H1 (cell line): Measurements from ENCODE around the gene CFAP54. TPM values are rescaled to one million over a fixed set of nuclear protein-coding genes. Genes with fewer than 3 reads are reported as not detected.

Experiments
- CTCF ChIA-PET: fragments of 300-600 bp; sonication (Branson Sonifier 250); formaldehyde crosslinking; loops from one replicate; lab custom pipeline; 2021; ENCODE audit not compliant: partially characterized antibody; lab: Charles Lee
- POLR2A ChIA-PET: fragments of 300-600 bp; sonication (Branson Sonifier 250); formaldehyde crosslinking; loops from one replicate; lab custom pipeline; 2021; ENCODE audit warnings: inconsistent platforms; ENCODE audit not compliant: partially characterized antibody; lab: Charles Lee
- DNase-seq, 2 experiments: peaks; one replicate each; pipeline versions ENCODE4 v3.0.0 to v3.0.0-alpha.2; 2010 to 2022; ENCODE audit warnings: low spot score in 2 of 2, low read depth in 1 of 2, mixed read lengths in 1 of 2
- FAIRE-seq: peaks from 2 replicates; lab custom pipeline; 2011; peaks lifted over from hg19 to GRCh38; lab: Jason Lieb, UNC
- H2AFZ ChIP-seq: 2 replicates; pipeline ENCODE4 v1.8.1; 2012; ENCODE audit warnings: low read length, inconsistent platforms
- H2AK5ac ChIP-seq: 2 replicates; pipeline ENCODE4 v1.6.1; 2013; ENCODE audit warnings: low read depth, low read length
- H2BK120ac ChIP-seq: replicated peaks from 2 replicates; pipeline ENCODE3; 2013; ENCODE audit warnings: low read depth, low read length, inconsistent platforms
- H2BK12ac ChIP-seq: 2 replicates; pipeline ENCODE4 v1.6.1; 2013; ENCODE audit warnings: low read depth, low read length
- H2BK15ac ChIP-seq: 2 replicates; pipeline ENCODE4 v1.6.1; 2013; ENCODE audit warnings: low read length
- H2BK20ac ChIP-seq: 2 replicates; pipeline ENCODE4 v1.6.1; 2013; ENCODE audit warnings: low read length
- H2BK5ac ChIP-seq: 2 replicates; pipeline ENCODE4 v1.6.1; 2013; ENCODE audit warnings: low read depth, low read length
- H3K14ac ChIP-seq: 2 replicates; pipeline ENCODE4 v1.6.1; 2013; ENCODE audit warnings: inconsistent platforms; ENCODE audit not compliant: insufficient read length
- H3K18ac ChIP-seq: 2 replicates; pipeline ENCODE4 v1.6.1; 2013; ENCODE audit warnings: low read length; ENCODE audit errors: extremely low read depth
- H3K23ac ChIP-seq: 2 replicates; pipeline ENCODE4 v1.6.1; 2013; ENCODE audit warnings: inconsistent platforms; ENCODE audit not compliant: insufficient read length
- H3K23me2 ChIP-seq: 2 replicates; pipeline ENCODE4 v1.6.1; 2013; ENCODE audit warnings: low read depth, low read length
- H3K27ac ChIP-seq: 2 replicates; pipeline ENCODE4 v1.6.1; 2011; ENCODE audit warnings: low read depth, low read length, inconsistent platforms
- H3K27me3 ChIP-seq, 4 experiments: replicated peaks in 1 of 4; 1 replicate in 1 of 4; 2 replicates in 3 of 4; pipeline versions ENCODE4 v1.6.1 to v1.8.1; 2011 to 2013; ENCODE audit warnings: low read length in 3 of 4, mild to moderate bottlenecking in 3 of 4, inconsistent platforms in 2 of 4, mixed read lengths in 2 of 4, moderate library complexity in 1 of 4; ENCODE audit not compliant: control insufficient read depth in 3 of 4, insufficient read depth in 3 of 4; ENCODE audit errors: extremely low read depth in 1 of 4
- H3K36me3 ChIP-seq, 4 experiments: 2 replicates each; pipeline versions ENCODE4 v1.6.1 to v1.8.1; 2011 to 2013; ENCODE audit warnings: mild to moderate bottlenecking in 4 of 4, low read length in 3 of 4, moderate library complexity in 2 of 4, control low read depth in 1 of 4, inconsistent platforms in 1 of 4; ENCODE audit not compliant: insufficient read depth in 4 of 4, control insufficient read depth in 2 of 4
- H3K4ac ChIP-seq: replicated peaks from 2 replicates; pipeline ENCODE3; 2013; ENCODE audit warnings: low read length, low read depth, mixed read lengths, inconsistent platforms; ENCODE audit not compliant: insufficient read length
- H3K4me1 ChIP-seq, 4 experiments: replicated peaks in 1 of 4; 1 replicate in 1 of 4; 2 replicates in 3 of 4; pipeline versions ENCODE4 v1.6.1 to v1.8.1; 2011 to 2013; ENCODE audit warnings: low read length in 3 of 4, inconsistent platforms in 2 of 4, mixed read lengths in 1 of 4; ENCODE audit not compliant: insufficient read depth in 4 of 4, control insufficient read depth in 3 of 4
- H3K4me2 ChIP-seq, 2 experiments: 2 replicates each; pipeline versions ENCODE4 v1.6.1 to v1.8.1; 2011 to 2013; ENCODE audit warnings: low read depth in 2 of 2, low read length in 2 of 2, control low read depth in 1 of 2, inconsistent platforms in 1 of 2, mild to moderate bottlenecking in 1 of 2; ENCODE audit not compliant: insufficient read depth in 1 of 2
- H3K4me3 ChIP-seq, 4 experiments: fragments of 200-600, 300-600 bp in 1 of 4; sonication (generic), shearing (Covaris generic), sonication (Bioruptor Twin) in 1 of 4; 2 replicates each; pipeline versions ENCODE4 v1.5.1 to v1.8.1; 2011 to 2016; ENCODE audit warnings: low read length in 4 of 4, low read depth in 3 of 4, control low read depth in 2 of 4, inconsistent platforms in 2 of 4, mild to moderate bottlenecking in 2 of 4, mixed read lengths in 1 of 4, moderate library complexity in 1 of 4; ENCODE audit not compliant: insufficient read depth in 2 of 4; ENCODE audit errors: extremely low read depth in 1 of 4
- H3K56ac ChIP-seq: replicated peaks from 2 replicates; pipeline ENCODE3; 2013; ENCODE audit warnings: low read depth, mild to moderate bottlenecking, mixed read lengths, low read length, inconsistent platforms; ENCODE audit not compliant: insufficient read length
- H3K79me1 ChIP-seq: 2 replicates; pipeline ENCODE4 v1.6.1; 2013; ENCODE audit warnings: low read depth, low read length, control low read depth
- H3K79me2 ChIP-seq, 2 experiments: 2 replicates each; pipeline versions ENCODE4 v1.6.1 to v1.8.1; 2012 to 2013; ENCODE audit warnings: low read length in 2 of 2, mild to moderate bottlenecking in 2 of 2, inconsistent platforms in 1 of 2; ENCODE audit not compliant: insufficient read depth in 2 of 2, control insufficient read depth in 1 of 2
- H3K9ac ChIP-seq, 4 experiments: replicated peaks in 1 of 4; 1 replicate in 1 of 4; 2 replicates in 3 of 4; pipeline versions ENCODE4 v1.6.1 to v1.8.1; 2011 to 2013; ENCODE audit warnings: low read depth in 3 of 4, low read length in 3 of 4, control low read depth in 2 of 4, mild to moderate bottlenecking in 2 of 4, moderate library complexity in 2 of 4, inconsistent platforms in 1 of 4; ENCODE audit errors: extremely low read depth in 1 of 4
- H3K9me3 ChIP-seq, 2 experiments: 2 replicates each; pipeline versions ENCODE4 v1.6.1 to v1.8.1; 2012 to 2013; ENCODE audit warnings: mild to moderate bottlenecking in 2 of 2, moderate library complexity in 2 of 2, control low read depth in 1 of 2, inconsistent platforms in 1 of 2, low read depth in 1 of 2, low read length in 1 of 2, mixed read lengths in 1 of 2; ENCODE audit not compliant: insufficient read depth in 2 of 2
- H4K20me1 ChIP-seq, 2 experiments: replicated peaks in 1 of 2; 2 replicates each; pipeline versions ENCODE3 to v1.8.1; 2011 to 2013; ENCODE audit warnings: inconsistent platforms in 2 of 2, low read length in 2 of 2, mild to moderate bottlenecking in 1 of 2; ENCODE audit not compliant: insufficient read depth in 2 of 2, control insufficient read depth in 1 of 2
- H4K5ac ChIP-seq: 2 replicates; pipeline ENCODE4 v1.6.1; 2013; ENCODE audit warnings: low read length, low read depth, mixed read lengths, inconsistent platforms; ENCODE audit not compliant: insufficient read length
- H4K8ac ChIP-seq: 2 replicates; pipeline ENCODE4 v1.8.0; 2013; ENCODE audit warnings: mild to moderate bottlenecking, moderate library complexity, low read length, inconsistent platforms; ENCODE audit not compliant: insufficient read depth; ENCODE audit errors: extremely low read depth
- H4K91ac ChIP-seq: replicated peaks from 2 replicates; pipeline ENCODE3; 2013; ENCODE audit warnings: low read length, mixed read lengths, inconsistent platforms; ENCODE audit not compliant: insufficient read length
- ASH2L ChIP-seq: fragments of 200-600, 300-600 bp; sonication (generic); IDR thresholded peaks from one replicate; pipeline ENCODE4 v1.7.1; 2017; ENCODE audit warnings: low read length
- CBX8 ChIP-seq: fragments of 300-800, 300-1000 bp; sonication (generic); IDR thresholded peaks from 2 replicates; pipeline ENCODE4 v1.7.1; 2016; ENCODE audit warnings: low read depth, low read length, borderline replicate concordance
- CEBPB ChIP-seq: IDR thresholded peaks from 2 replicates; pipeline ENCODE4 v1.6.1; 2012; ENCODE audit warnings: low read depth, low read length
- CHD2 ChIP-seq: IDR thresholded peaks from 2 replicates; pipeline ENCODE4 v1.6.1; 2012; ENCODE audit warnings: low read length, improper control_type of control experiment
- CREB1 ChIP-seq: IDR thresholded peaks from 2 replicates; pipeline ENCODE4 v1.6.1; 2012; ENCODE audit warnings: inconsistent platforms
- CTCF ChIP-seq, 3 experiments: IDR thresholded peaks; 1 replicate in 2 of 3; 2 replicates in 1 of 3; pipeline versions ENCODE4 v1.5.1 to v1.6.1; 2011; ENCODE audit warnings: low read length in 3 of 3, mild to moderate bottlenecking in 3 of 3, inconsistent platforms in 2 of 3, low read depth in 1 of 3, moderate library complexity in 1 of 3; ENCODE audit not compliant: insufficient read depth in 1 of 3; ENCODE audit errors: control extremely low read depth in 1 of 3
- EZH2 ChIP-seq: fragments of 200-600 bp; sonication (generic); IDR thresholded peaks from 2 replicates; pipeline ENCODE4 v1.7.1; 2012; ENCODE audit warnings: low read depth, mild to moderate bottlenecking, moderate library complexity, low read length, inconsistent platforms; ENCODE audit not compliant: severe bottlenecking
- HDAC2 ChIP-seq, 2 experiments: fragments of 300-600 bp in 1 of 2; sonication (generic) in 1 of 2; IDR thresholded peaks; 2 replicates each; pipeline ENCODE4 v1.6.1; 2011 to 2012; ENCODE audit warnings: low read depth in 2 of 2, low read length in 2 of 2, mild to moderate bottlenecking in 2 of 2, moderate library complexity in 2 of 2, borderline replicate concordance in 1 of 2, inconsistent platforms in 1 of 2
- RBBP5 ChIP-seq: IDR thresholded peaks from 2 replicates; pipeline ENCODE4 v1.7.1; 2012; ENCODE audit warnings: low read depth, mild to moderate bottlenecking, inconsistent platforms, low read length, moderate library complexity, borderline replicate concordance
- RFX5 ChIP-seq: IDR thresholded peaks from 2 replicates; pipeline ENCODE4 v1.6.1; 2011; ENCODE audit warnings: low read depth, low read length, improper control_type of control experiment, borderline replicate concordance
- SP4 ChIP-seq: IDR thresholded peaks from 2 replicates; pipeline ENCODE4 v1.6.1; 2012; ENCODE audit warnings: low read length, inconsistent platforms
- WGBS, 2 experiments: shearing (Covaris generic) in 1 of 2; methylation state at CpG; one replicate each; pipeline versions ENCODE4 v1.1.6 to v1.1.7; 2013 to 2015; ENCODE audit warnings: low lambda C conversion rate in 2 of 2, mixed read lengths in 2 of 2, inconsistent platforms in 1 of 2, low coverage in 1 of 2, missing lambda C conversion rate in 1 of 2; ENCODE audit not compliant: insufficient replicate concordance in 2 of 2, insufficient coverage in 1 of 2, insufficient read length in 1 of 2; ENCODE audit errors: extremely low coverage in 1 of 2, missing lambda C conversion rate in 1 of 2; 5-methylcytosine and 5-hydroxymethylcytosine counted together
- polyA plus RNA-seq, 7 experiments: library from polyadenylated mRNA; depleted of rRNA in 3 of 7; stranded (reverse) in 5 of 7; unstranded in 2 of 7; fragments of >200 nt in 5 of 7; fragments of 200-250 nt in 2 of 7; gene quantifications; 1 replicate in 5 of 7; 2 replicates in 1 of 7; 4 replicates in 1 of 7; pipeline versions ENCODE4 v1.2.1 to v1.2.3, GENCODE V29; 2011 to 2013; ENCODE audit warnings: missing spikeins in 2 of 7, mixed read lengths in 2 of 7
- total RNA-seq: library from RNA; stranded (reverse); fragmentation: NEBNext Ultra II Directional; extraction: Animal tissue kit (Norgen Biotek cat#: 25700); gene quantifications from 2 replicates; pipeline ENCODE4 v1.2.1, GENCODE V29; 2021

CFAP54 gene
- total and polyA plus RNA-seq, 2 of the 8 experiments (the other 6 are each of a cell fraction or from before 2014, with no cell fraction given): 0.17 to 0.33 TPM

GRCh38 chr12:96526110-96526509, 36.7 kb downstream of the CFAP54 start:
- Histone ChIP-seq H4K91ac (no peak overlapping the region), H3K79me2 (no peaks in the 10 kb centered on the region), H3K4me1 (peaks cover 3 to 12% (median 6%) of the 10 kb centered on the region in 4 experiments; a peak in 5 of 7 replicates), H3K9me3 (no peaks in the 10 kb centered on the region), H3K27ac (no peak overlapping the region), H3K4ac (no peak overlapping the region), H2BK15ac (no peak overlapping the region), H2AK5ac (no peak overlapping the region), H2BK12ac (no peak overlapping the region), H2BK20ac (no peak overlapping the region), H2BK5ac (no peak overlapping the region), H3K79me1 (no peaks in the 10 kb centered on the region), H3K23ac (no peak overlapping the region), H3K14ac (no peak overlapping the region), H2BK120ac (no peak overlapping the region), H3K9ac (no peak overlapping the region), H2AFZ (no peak overlapping the region), H4K8ac (no peak overlapping the region), H3K36me3 (no peaks in the 10 kb centered on the region), H3K4me3 (no peak overlapping the region), H3K4me2 (no peak overlapping the region), H3K18ac (no peak overlapping the region), H3K27me3 (no peaks in the 10 kb centered on the region), H3K23me2 (no peaks in the 10 kb centered on the region), H3K56ac (no peak overlapping the region), H4K20me1 (no peaks in the 10 kb centered on the region), H4K5ac (no peak overlapping the region)
- ChIA-PET POLR2A (no interaction called here), CTCF (no interaction called here)
- WGBS, 2 experiments: 93% methylated on average over 1 of the region's 1 CpG; no CpG with 5 or more reads in 1 of the 2 experiments
- DNase-seq: no peak
- no peak for FAIRE-seq
- TF ChIP-seq CHD2 (no peak), HDAC2 (IDR thresholded peaks at IDR 0.05; ENCODE audit: borderline replicate concordance in 1 of 2, low read depth in 2 of 2, low read length in 2 of 2) (no peak), SP4 (no peak), CEBPB (no peak), EZH2 (no peak), CREB1 (no peak), RFX5 (no peak), CBX8 (no peak), RBBP5 (no peak), ASH2L (no peak), CTCF (IDR thresholded peaks at IDR 0.05; ENCODE audit: control extremely low read depth in 1 of 3, insufficient read depth in 1 of 3, low read depth in 1 of 3, low read length in 3 of 3) (no peak)
